Naive B cell (primary cell): ENCODE data around the gene PLAGL2. TPM values are rescaled to one million over a fixed set of nuclear protein-coding genes. Genes with fewer than 3 reads are reported as not detected.

Experiments used
- polyA plus RNA-seq, 6 donors: library from polyadenylated mRNA; unstranded; fragments of 300-500 nt; fragmentation: Illumina TruSeq; gene quantifications; one replicate each; pipeline ENCODE4 v1.2.3, GENCODE V29; 2021; ENCODE audit warnings: low read depth in 6 of 6

Gene PLAGL2
- polyA plus RNA-seq, 6 donors from 2014 or later, result 3.1 to 6.8 (median 3.9) TPM

Other genes starting within 250 kb of the PLAGL2 start
- under 1 TPM in 1 of 6 donors, not detected in 5; 0.03 TPM for gene XKR7, start 239.6 kb downstream of the PLAGL2 start, polyA plus RNA-seq
- gene CCM2L, start 197.3 kb downstream of the PLAGL2 start, polyA plus RNA-seq, result not detected
- 10 to 100 TPM; 26.7 to 71.4 (median 56.5) TPM for gene HCK, start 155.5 kb downstream of the PLAGL2 start, polyA plus RNA-seq
- gene TM9SF4, start 98.0 kb downstream of the PLAGL2 start, polyA plus RNA-seq, result 10 to 100 TPM; 28.4 to 44.0 (median 31.6) TPM
- gene POFUT1, start 137 bp upstream of the PLAGL2 start, polyA plus RNA-seq, result 10 to 100 TPM in 5 of 6 donors, 1 to 10 TPM in 1; 7.2 to 16.9 (median 14.7) TPM
- gene KIF3B, start 69.9 kb upstream of the PLAGL2 start, polyA plus RNA-seq, result 1 to 10 TPM; 1.0 to 9.7 (median 6.5) TPM
- 10 to 100 TPM in 4 of 6 donors, 1 to 10 TPM in 2; 9.4 to 22.6 (median 13.0) TPM for gene ASXL1, start 150.6 kb upstream of the PLAGL2 start, polyA plus RNA-seq